ENCODE measurements around the gene DLK2.

DLK2 gene

DNA sequence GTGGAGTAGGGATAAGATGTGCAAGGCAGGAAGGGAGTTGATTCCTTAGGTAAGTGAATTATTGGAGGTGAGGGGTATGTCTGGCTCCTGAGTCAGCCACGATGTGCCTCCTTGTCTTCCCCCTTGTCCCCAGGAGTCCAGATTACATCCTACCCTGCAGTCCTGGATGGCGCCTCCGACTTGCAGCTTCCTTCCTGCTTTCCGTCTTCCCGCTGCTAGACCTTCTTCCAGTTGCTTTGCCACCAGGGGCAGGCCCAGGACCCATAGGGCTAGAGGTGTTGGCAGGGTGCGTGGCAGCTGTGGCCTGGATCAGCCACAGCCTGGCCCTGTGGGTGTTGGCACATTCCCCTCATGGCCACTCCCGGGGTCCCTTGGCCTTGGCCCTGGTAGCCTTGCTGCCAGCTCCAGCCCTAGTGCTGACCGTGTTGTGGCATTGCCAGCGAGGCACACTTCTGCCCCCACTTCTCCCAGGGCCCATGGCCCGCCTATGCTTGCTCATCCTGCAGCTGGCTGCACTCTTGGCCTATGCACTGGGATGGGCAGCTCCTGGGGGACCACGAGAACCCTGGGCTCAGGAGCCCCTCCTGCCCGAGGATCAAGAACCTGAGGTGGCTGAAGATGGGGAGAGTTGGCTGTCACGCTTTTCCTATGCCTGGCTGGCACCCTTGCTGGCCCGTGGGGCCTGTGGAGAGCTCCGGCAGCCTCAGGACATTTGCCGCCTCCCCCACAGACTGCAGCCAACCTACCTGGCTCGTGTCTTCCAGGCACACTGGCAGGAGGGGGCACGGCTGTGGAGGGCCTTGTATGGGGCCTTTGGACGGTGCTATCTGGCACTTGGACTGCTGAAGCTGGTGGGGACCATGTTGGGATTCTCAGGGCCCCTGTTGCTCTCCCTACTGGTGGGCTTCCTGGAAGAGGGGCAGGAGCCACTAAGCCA lies 23.1 kb downstream of the DLK2 start:
- H3K36me3 ChIP-seq (ENCODE audit: control insufficient read depth, low read length) = peaks cover 47% of the 10 kb centered on the region
- no peak overlapping the region for H3K27ac ChIP-seq (ENCODE audit: low read depth, low read length)
- no peaks in the 10 kb centered on the region for H3K27me3 ChIP-seq (ENCODE audit: control insufficient read depth, low read length)
- no peaks in the 10 kb centered on the region for H4K20me1 ChIP-seq (ENCODE audit: control insufficient read depth, insufficient read depth, low read depth, low read length)
- no peaks in the 10 kb centered on the region for H3K9me3 ChIP-seq (ENCODE audit: control insufficient read depth, insufficient read depth, low read length)
- no peaks in the 10 kb centered on the region for H3K9me2 ChIP-seq (replicated peaks; ENCODE audit: control insufficient read depth, low read length)
- H3K4me3 ChIP-seq (ENCODE audit: low read length) = no peak overlapping the region
- H3K4me1 ChIP-seq (ENCODE audit: control insufficient read depth, low read length) = peaks cover 12% of the 10 kb centered on the region
- no peak overlapping the region for H3K4me2 ChIP-seq (ENCODE audit: low read length)
- H3F3A ChIP-seq (ENCODE audit: control insufficient read depth, insufficient read depth) = no peaks in the 10 kb centered on the region
- H3K79me2 ChIP-seq (ENCODE audit: control insufficient read depth, low read length) = peaks cover 28% of the 10 kb centered on the region
- TF ChIP-seq, protein P1, sequence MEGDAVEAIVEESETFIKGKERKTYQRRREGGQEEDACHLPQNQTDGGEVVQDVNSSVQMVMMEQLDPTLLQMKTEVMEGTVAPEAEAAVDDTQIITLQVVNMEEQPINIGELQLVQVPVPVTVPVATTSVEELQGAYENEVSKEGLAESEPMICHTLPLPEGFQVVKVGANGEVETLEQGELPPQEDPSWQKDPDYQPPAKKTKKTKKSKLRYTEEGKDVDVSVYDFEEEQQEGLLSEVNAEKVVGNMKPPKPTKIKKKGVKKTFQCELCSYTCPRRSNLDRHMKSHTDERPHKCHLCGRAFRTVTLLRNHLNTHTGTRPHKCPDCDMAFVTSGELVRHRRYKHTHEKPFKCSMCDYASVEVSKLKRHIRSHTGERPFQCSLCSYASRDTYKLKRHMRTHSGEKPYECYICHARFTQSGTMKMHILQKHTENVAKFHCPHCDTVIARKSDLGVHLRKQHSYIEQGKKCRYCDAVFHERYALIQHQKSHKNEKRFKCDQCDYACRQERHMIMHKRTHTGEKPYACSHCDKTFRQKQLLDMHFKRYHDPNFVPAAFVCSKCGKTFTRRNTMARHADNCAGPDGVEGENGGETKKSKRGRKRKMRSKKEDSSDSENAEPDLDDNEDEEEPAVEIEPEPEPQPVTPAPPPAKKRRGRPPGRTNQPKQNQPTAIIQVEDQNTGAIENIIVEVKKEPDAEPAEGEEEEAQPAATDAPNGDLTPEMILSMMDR (IDR thresholded peaks at IDR 0.05; ENCODE audit: low read depth, low read length, poor library complexity, severe bottlenecking) = no peak
- TF ChIP-seq EZH2phosphoT487 (IDR thresholded peaks at IDR 0.05; ENCODE audit: borderline replicate concordance, low read length) = no peak

GRCh38 chr6:43428874-43429273 lies 26.5 kb downstream of the DLK2 start:
- Histone ChIP-seq H3K27ac (ENCODE audit: low read depth, low read length) (no peak overlapping the region), H3K4me2 (ENCODE audit: low read length) (peak overlapping the region; percentile 71), H3K27me3 (ENCODE audit: control insufficient read depth, low read length) (no peaks in the 10 kb centered on the region), H3K4me1 (ENCODE audit: control insufficient read depth, low read length) (peaks cover 18% of the 10 kb centered on the region), H3K9me3 (ENCODE audit: control insufficient read depth, insufficient read depth, low read length) (no peaks in the 10 kb centered on the region), H3K79me2 (ENCODE audit: control insufficient read depth, low read length) (peaks cover 28% of the 10 kb centered on the region), H3F3A (ENCODE audit: control insufficient read depth, insufficient read depth) (no peaks in the 10 kb centered on the region), H4K20me1 (ENCODE audit: control insufficient read depth, insufficient read depth, low read depth, low read length) (no peaks in the 10 kb centered on the region), H3K4me3 (ENCODE audit: low read length) (peak overlapping the region; percentile 96), H3K9me2 (replicated peaks; ENCODE audit: control insufficient read depth, low read length) (no peaks in the 10 kb centered on the region), H3K36me3 (ENCODE audit: control insufficient read depth, low read length) (peaks cover 26% of the 10 kb centered on the region)
- TF ChIP-seq, protein P1 (IDR thresholded peaks at IDR 0.05; ENCODE audit: low read depth, low read length, poor library complexity, severe bottlenecking) = no peak
- no peak for TF ChIP-seq EZH2phosphoT487 (IDR thresholded peaks at IDR 0.05; ENCODE audit: borderline replicate concordance, low read length)

- Histone ChIP-seq H3K27ac (ENCODE audit: low read depth, low read length) (peak overlapping the region; percentile 54), H3F3A (ENCODE audit: control insufficient read depth, insufficient read depth) (no peaks in the 10 kb centered on the region), H4K20me1 (ENCODE audit: control insufficient read depth, insufficient read depth, low read depth, low read length) (no peaks in the 10 kb centered on the region), H3K4me1 (ENCODE audit: control insufficient read depth, low read length) (peaks cover 18% of the 10 kb centered on the region), H3K9me3 (ENCODE audit: control insufficient read depth, insufficient read depth, low read length) (no peaks in the 10 kb centered on the region), H3K4me2 (ENCODE audit: low read length) (peak overlapping the region; percentile 71), H3K36me3 (ENCODE audit: control insufficient read depth, low read length) (peaks cover 19% of the 10 kb centered on the region), H3K9me2 (replicated peaks; ENCODE audit: control insufficient read depth, low read length) (no peaks in the 10 kb centered on the region), H3K27me3 (ENCODE audit: control insufficient read depth, low read length) (no peaks in the 10 kb centered on the region), H3K4me3 (ENCODE audit: low read length) (peak overlapping the region; percentile 96), H3K79me2 (ENCODE audit: control insufficient read depth, low read length) (peaks cover 28% of the 10 kb centered on the region)
- no peak for TF ChIP-seq EZH2phosphoT487 (IDR thresholded peaks at IDR 0.05; ENCODE audit: borderline replicate concordance, low read length)
- TF ChIP-seq, protein P1 (IDR thresholded peaks at IDR 0.05; ENCODE audit: low read depth, low read length, poor library complexity, severe bottlenecking) = no peak
These were observed 27.2 kb downstream of the DLK2 start for GRCh38 chr6:43428112-43428570.
